Osteocyte (in vitro differentiated cells): ENCODE data around the gene CBR3. TPM values are rescaled to one million over a fixed set of nuclear protein-coding genes. Genes with fewer than 3 reads are reported as not detected.

ENCODE experiments used
- DNase-seq: peaks from one replicate; pipeline ENCODE4 v3.0.0; 2021; ENCODE audit warnings: mixed read lengths; ENCODE audit not compliant: unreplicated experiment; ENCODE audit errors: extremely low spot score
- H3K27ac Mint-ChIP-seq: one replicate; pipeline ENCODE4 v1.8.0; 2021; ENCODE audit warnings: mild to moderate bottlenecking, mixed read lengths; ENCODE audit not compliant: unreplicated experiment
- H3K27me3 Mint-ChIP-seq: one replicate; pipeline ENCODE4 v1.8.0; 2021; ENCODE audit warnings: mixed read lengths; ENCODE audit not compliant: unreplicated experiment
- H3K36me3 Mint-ChIP-seq: one replicate; pipeline ENCODE4 v1.8.0; 2021; ENCODE audit warnings: mixed read lengths; ENCODE audit not compliant: unreplicated experiment
- H3K4me1 Mint-ChIP-seq: one replicate; pipeline ENCODE4 v1.8.0; 2021; ENCODE audit warnings: mixed read lengths; ENCODE audit not compliant: unreplicated experiment
- H3K4me3 Mint-ChIP-seq: one replicate; pipeline ENCODE4 v1.8.0; 2021; ENCODE audit warnings: mild to moderate bottlenecking, moderate library complexity, mixed read lengths; ENCODE audit not compliant: unreplicated experiment
- H3K9me3 Mint-ChIP-seq: one replicate; pipeline ENCODE4 v1.8.0; 2021; ENCODE audit warnings: mixed read lengths; ENCODE audit not compliant: unreplicated experiment
- CTCF ChIP-seq: fragments of 200-600 bp; sonication (generic); IDR thresholded peaks from 2 replicates; pipeline ENCODE4 v1.5.0; 2021; ENCODE audit warnings: antibody characterized with exemption, mild to moderate bottlenecking, moderate library complexity
- total RNA-seq: library from RNA; stranded (reverse); gene quantifications from 2 replicates; pipeline ENCODE4 v1.2.1, GENCODE V29; 2021

CBR3 gene
- total RNA-seq, 1 donor from 2014 or later: 7.5 TPM

- TF ChIP-seq CTCF: no peak
- DNase-seq: no peak
- Mint-ChIP-seq H3K4me3 (no peak overlapping the region), H3K27me3 (no peaks in the 10 kb centered on the region), H3K4me1 (peaks cover 18% of the 10 kb centered on the region), H3K27ac (no peak overlapping the region), H3K9me3 (no peaks in the 10 kb centered on the region), H3K36me3 (peaks cover 3% of the 10 kb centered on the region)
These were observed 50.6 kb downstream of the CBR3 start for GRCh38 chr21:36185523-36185922.

GRCh38 chr21:36186081-36186480, 51.2 kb downstream of the CBR3 start:
- Mint-ChIP-seq H3K27me3 (no peaks in the 10 kb centered on the region), H3K4me1 (peaks cover 18% of the 10 kb centered on the region), H3K36me3 (peaks cover 3% of the 10 kb centered on the region), H3K27ac (no peak overlapping the region), H3K9me3 (no peaks in the 10 kb centered on the region), H3K4me3 (no peak overlapping the region)
- DNase-seq: no peak
- no peak for TF ChIP-seq CTCF

- Mint-ChIP-seq H3K4me1 (peaks cover 18% of the 10 kb centered on the region), H3K27ac (no peak overlapping the region), H3K36me3 (peaks cover 3% of the 10 kb centered on the region), H3K4me3 (no peak overlapping the region), H3K9me3 (no peaks in the 10 kb centered on the region), H3K27me3 (no peaks in the 10 kb centered on the region)
- TF ChIP-seq CTCF: no peak
- no peak for DNase-seq
These were observed 51.9 kb downstream of the CBR3 start for GRCh38 chr21:36186506-36187399.

GRCh38 chr21:36188081-36188681, 53.3 kb downstream of the CBR3 start:
- TF ChIP-seq CTCF: no peak
- H3K36me3 Mint-ChIP-seq: peaks cover 3% of the 10 kb centered on the region
- H3K4me1 Mint-ChIP-seq: peaks cover 18% of the 10 kb centered on the region
- H3K4me3 Mint-ChIP-seq: no peak overlapping the region
- DNase-seq: no peak
- H3K27me3 Mint-ChIP-seq: no peaks in the 10 kb centered on the region
- H3K9me3 Mint-ChIP-seq: no peaks in the 10 kb centered on the region
- H3K27ac Mint-ChIP-seq: no peak overlapping the region

GRCh38 chr21:36188937-36189336, 54.1 kb downstream of the CBR3 start:
- Mint-ChIP-seq H3K4me3 (no peak overlapping the region), H3K9me3 (no peaks in the 10 kb centered on the region), H3K27ac (no peak overlapping the region), H3K36me3 (peaks cover 3% of the 10 kb centered on the region), H3K4me1 (peaks cover 23% of the 10 kb centered on the region), H3K27me3 (no peaks in the 10 kb centered on the region)
- no peak for TF ChIP-seq CTCF
- DNase-seq: no peak
